Spinal cord (tissue), 10 donors: ENCODE measurements around the gene PSMD9. TPM values are rescaled to one million over a fixed set of nuclear protein-coding genes. Genes with fewer than 3 reads are reported as not detected.

Experiments
- DNase-seq, 6 donors: peaks; one replicate each; pipeline versions ENCODE4 v3.0.0 to v3.0.0-alpha.2; 2013 to 2015; ENCODE audit warnings: low spot score in 6 of 6, low read depth in 4 of 6
- H3K27ac ChIP-seq: one replicate; pipeline ENCODE4 v1.5.1; 2013; ENCODE audit warnings: low read depth, low read length, control low read depth
- H3K27me3 ChIP-seq: one replicate; pipeline ENCODE4 v1.6.1; 2013; ENCODE audit warnings: low read length; ENCODE audit not compliant: control insufficient read depth, insufficient read depth
- H3K36me3 ChIP-seq: one replicate; pipeline ENCODE4 v1.6.1; 2013; ENCODE audit warnings: low read length; ENCODE audit not compliant: control insufficient read depth, insufficient read depth
- H3K4me1 ChIP-seq: one replicate; pipeline ENCODE4 v1.6.1; 2013; ENCODE audit warnings: low read length; ENCODE audit not compliant: control insufficient read depth, insufficient read depth
- H3K4me3 ChIP-seq: one replicate; pipeline ENCODE4 v1.5.1; 2013; ENCODE audit warnings: low read depth, low read length, control low read depth
- H3K9me3 ChIP-seq: one replicate; pipeline ENCODE4 v1.6.1; 2013; ENCODE audit warnings: low read length; ENCODE audit not compliant: control insufficient read depth, insufficient read depth
- WGBS: methylation state at CpG from one replicate; pipeline ENCODE4 v1.1.5; 2013; ENCODE audit warnings: missing lambda C conversion rate; ENCODE audit not compliant: insufficient coverage; 5-methylcytosine and 5-hydroxymethylcytosine counted together
- polyA plus RNA-seq, 2 donors: library from polyadenylated mRNA; unstranded; fragments of 120-200 nt; gene quantifications; one replicate each; pipeline ENCODE4 v1.2.1, GENCODE V29; 2013; ENCODE audit not compliant: insufficient read length in 2 of 2
- small RNA-seq: library from RNA; depleted of rRNA; stranded (forward); fragments of <200 nt; gene quantifications from one replicate; pipeline ENCODE3, GENCODE V24; 2014; ENCODE audit warnings: low replicate concordance
- total RNA-seq, 2 donors: library from RNA; depleted of rRNA in 1 of 2; stranded (reverse); fragments of 120-200 nt in 1 of 2; fragments of >200 nt in 1 of 2; gene quantifications; one replicate each; pipeline versions ENCODE4 v1.2.3 to v1.2.4, GENCODE V29; 2013 to 2014
- donor health status: healthy.

The PSMD9 gene
- total and polyA plus RNA-seq, 4 donors: 32.7 to 63.4 (median 53.4) TPM

- Histone ChIP-seq H3K27ac (no peak overlapping the region), H3K9me3 (no peaks in the 10 kb centered on the region), H3K36me3 (peaks cover 16% of the 10 kb centered on the region), H3K4me3 (no peak overlapping the region), H3K27me3 (no peaks in the 10 kb centered on the region), H3K4me1 (peaks cover 4% of the 10 kb centered on the region)
- peak in 1 of 6 donors; percentile 80 for DNase-seq
- WGBS: 27% methylated on average over 18 of the region's 21 CpGs
These were observed 70.1 kb downstream of the PSMD9 start for GRCh38 chr12:121958541-121959240.

- DNase-seq: no peak
- 92% methylated on average over 6 of the region's 7 CpGs for WGBS
- no peak overlapping the region for H3K27ac ChIP-seq
- peaks cover 16% of the 10 kb centered on the region for H3K36me3 ChIP-seq
- no peak overlapping the region for H3K4me3 ChIP-seq
- H3K9me3 ChIP-seq: no peaks in the 10 kb centered on the region
- peaks cover 4% of the 10 kb centered on the region for H3K4me1 ChIP-seq
- no peaks in the 10 kb centered on the region for H3K27me3 ChIP-seq
These were observed 72.0 kb downstream of the PSMD9 start for GRCh38 chr12:121960541-121960940.

- peaks cover 16% of the 10 kb centered on the region for H3K36me3 ChIP-seq
- H3K27ac ChIP-seq: no peak overlapping the region
- WGBS: 100% methylated on average over 1 of the region's 5 CpGs
- no peak overlapping the region for H3K4me3 ChIP-seq
- DNase-seq: no peak
- H3K4me1 ChIP-seq: peaks cover 4% of the 10 kb centered on the region
- H3K27me3 ChIP-seq: no peaks in the 10 kb centered on the region
- H3K9me3 ChIP-seq: no peaks in the 10 kb centered on the region
These were observed 72.7 kb downstream of the PSMD9 start for GRCh38 chr12:121961195-121961879.

- no peak overlapping the region for H3K27ac ChIP-seq
- no peak for DNase-seq
- H3K27me3 ChIP-seq: no peaks in the 10 kb centered on the region
- peaks cover 2% of the 10 kb centered on the region for H3K4me1 ChIP-seq
- no peak overlapping the region for H3K4me3 ChIP-seq
- WGBS: 89% methylated on average over 11 of the region's 15 CpGs
- H3K9me3 ChIP-seq: no peaks in the 10 kb centered on the region
- peaks cover 18% of the 10 kb centered on the region for H3K36me3 ChIP-seq
These were observed 74.9 kb downstream of the PSMD9 start for GRCh38 chr12:121963341-121964018.

GRCh38 chr12:121964813-121965643 lies 76.4 kb downstream of the PSMD9 start:
- peak in 1 of 6 donors; percentile 69 for DNase-seq
- H3K36me3 ChIP-seq: peaks cover 19% of the 10 kb centered on the region
- H3K27me3 ChIP-seq: no peaks in the 10 kb centered on the region
- no CpG with 5 or more reads among the region's 9 CpGs for WGBS
- H3K9me3 ChIP-seq: no peaks in the 10 kb centered on the region
- H3K4me3 ChIP-seq: no peak overlapping the region
- no peaks in the 10 kb centered on the region for H3K4me1 ChIP-seq
- H3K27ac ChIP-seq: no peak overlapping the region

- DNase-seq: peak in 1 of 6 donors; percentile 57
- WGBS: 93% methylated on average over 4 of the region's 5 CpGs
- Histone ChIP-seq H3K36me3 (peaks cover 25% of the 10 kb centered on the region), H3K9me3 (no peaks in the 10 kb centered on the region), H3K4me1 (no peaks in the 10 kb centered on the region), H3K4me3 (no peak overlapping the region), H3K27ac (no peak overlapping the region), H3K27me3 (no peaks in the 10 kb centered on the region)
These were observed 78.4 kb downstream of the PSMD9 start for GRCh38 chr12:121966959-121967358.

Small RNA genes within 50 kb of the gene (small RNA-seq; reads per million reads assigned to genes)
- gene AC069503.3: not detected
- gene RF00017: not detected
- not detected for gene RNU7-170P

Other genes starting within 250 kb of the PSMD9 start
- gene MORN3, start 219.1 kb upstream of the PSMD9 start, total RNA-seq: 1 to 10 TPM in 1 of 2 donors, under 1 TPM in 1; 0.79 to 4.5 TPM
- gene MORN3, start 219.1 kb upstream of the PSMD9 start, polyA plus RNA-seq: 1 to 10 TPM; 5.9 to 6.1 TPM
- gene TMEM120B, start 176.0 kb upstream of the PSMD9 start, total RNA-seq: 1 to 10 TPM; 6.1 to 7.8 TPM
- 10 to 100 TPM; 11.6 to 22.2 TPM for gene TMEM120B, start 176.0 kb upstream of the PSMD9 start, polyA plus RNA-seq
- gene RHOF, start 95.1 kb upstream of the PSMD9 start, total RNA-seq: 10 to 100 TPM in 1 of 2 donors, 1 to 10 TPM in 1; 7.6 to 10.7 TPM
- gene RHOF, start 95.1 kb upstream of the PSMD9 start, polyA plus RNA-seq: 10 to 100 TPM; 15.6 to 17.6 TPM
- 1 to 10 TPM; 4.1 to 5.8 TPM for gene SETD1B, start 84.8 kb upstream of the PSMD9 start, total RNA-seq
- gene SETD1B, start 84.8 kb upstream of the PSMD9 start, polyA plus RNA-seq: 10 to 100 TPM; 17.6 to 19.0 TPM
- under 1 TPM; 0.30 to 0.72 TPM for gene HPD, start 29.9 kb upstream of the PSMD9 start, total RNA-seq
- gene HPD, start 29.9 kb upstream of the PSMD9 start, polyA plus RNA-seq: under 1 TPM; 0.17 to 0.26 TPM
- gene CFAP251, start 29.8 kb downstream of the PSMD9 start, total RNA-seq: 10 to 100 TPM in 1 of 2 donors, 1 to 10 TPM in 1; 4.4 to 12.2 TPM
- 1 to 10 TPM; 8.0 to 8.4 TPM for gene CFAP251, start 29.8 kb downstream of the PSMD9 start, polyA plus RNA-seq
- gene BCL7A, start 133.1 kb downstream of the PSMD9 start, total RNA-seq: 10 to 100 TPM; 17.9 to 21.6 TPM
- gene BCL7A, start 133.1 kb downstream of the PSMD9 start, polyA plus RNA-seq: 10 to 100 TPM; 41.7 to 45.6 TPM
- gene MLXIP, start 190.0 kb downstream of the PSMD9 start, total RNA-seq: 10 to 100 TPM; 10.3 to 17.7 TPM
- gene MLXIP, start 190.0 kb downstream of the PSMD9 start, polyA plus RNA-seq: 10 to 100 TPM; 30.5 to 46.6 TPM